KMS-11 (cell line): Measurements from ENCODE around the gene TTI1.

Source experiments
- H2AFZ ChIP-seq: fragments of 200-600 bp; sonication (generic); 2 replicates; pipeline ENCODE4 v1.6.1; 2016; ENCODE audit warnings: antibody characterized with exemption, mixed run types, low read depth
- H3K27ac ChIP-seq: fragments of 200-600 bp; sonication (generic); 2 replicates; pipeline ENCODE4 v1.6.1; 2016; ENCODE audit warnings: mild to moderate bottlenecking, mixed run types
- H3K27me3 ChIP-seq: fragments of 200-600 bp; sonication (generic); 2 replicates; pipeline ENCODE4 v1.6.1; 2017; ENCODE audit warnings: mild to moderate bottlenecking, low read depth, mixed run types, moderate library complexity; ENCODE audit not compliant: insufficient read depth
- H3K36me3 ChIP-seq: fragments of 200-600 bp; sonication (generic); 2 replicates; pipeline ENCODE4 v1.6.1; 2017; ENCODE audit warnings: mild to moderate bottlenecking, mixed run types; ENCODE audit not compliant: insufficient read depth
- H3K4me1 ChIP-seq: fragments of 200-600 bp; sonication (generic); 2 replicates; pipeline ENCODE4 v1.6.1; 2016; ENCODE audit warnings: mild to moderate bottlenecking, low read depth, mixed run types; ENCODE audit not compliant: poor library complexity, severe bottlenecking
- H3K4me2 ChIP-seq: fragments of 200-600 bp; sonication (generic); 2 replicates; pipeline ENCODE4 v1.7.0; 2016; ENCODE audit warnings: mild to moderate bottlenecking, mixed run types
- H3K4me3 ChIP-seq: fragments of 200-600 bp; sonication (generic); IDR thresholded peaks from 2 replicates; pipeline ENCODE4 v1.6.1; 2017; ENCODE audit warnings: low read depth, low read length, mixed read lengths; ENCODE audit not compliant: insufficient read depth
- H3K79me2 ChIP-seq: fragments of 200-600 bp; sonication (generic); 2 replicates; pipeline ENCODE4 v1.6.1; 2016; ENCODE audit warnings: low read depth, mixed run types; ENCODE audit not compliant: insufficient read depth
- H3K9ac ChIP-seq: fragments of 200-600 bp; sonication (generic); 2 replicates; pipeline ENCODE4 v1.6.1; 2016; ENCODE audit warnings: mild to moderate bottlenecking, mixed run types
- H4K20me1 ChIP-seq: fragments of 200-600 bp; sonication (generic); 2 replicates; pipeline ENCODE4 v1.6.1; 2016; ENCODE audit warnings: mild to moderate bottlenecking, mixed run types; ENCODE audit not compliant: insufficient read depth
- CTCF ChIP-seq: fragments of 200-600 bp; sonication (generic); conservative IDR thresholded peaks from 2 replicates; pipeline ENCODE4 v1.6.1; 2017; ENCODE audit warnings: low read depth, mild to moderate bottlenecking, antibody characterized with exemption, low read length, moderate library complexity, mixed read lengths

The TTI1 gene

GRCh38 chr20:38054647-38055046 is 21.4 kb upstream of the TTI1 start:
- Histone ChIP-seq H4K20me1 (peaks cover 7% of the 10 kb centered on the region), H3K27me3 (no peaks in the 10 kb centered on the region), H3K27ac (no peak overlapping the region), H3K9ac (no peak overlapping the region), H2AFZ (no peak overlapping the region), H3K4me3 (no peak overlapping the region), H3K4me2 (no peak overlapping the region), H3K36me3 (no peaks in the 10 kb centered on the region; the same call in 1 of the 2 replicates), H3K4me1 (peaks cover 32% of the 10 kb centered on the region), H3K79me2 (peaks cover 34% of the 10 kb centered on the region; the same call in 1 of the 2 replicates)
- TF ChIP-seq CTCF, result no peak

DNA sequence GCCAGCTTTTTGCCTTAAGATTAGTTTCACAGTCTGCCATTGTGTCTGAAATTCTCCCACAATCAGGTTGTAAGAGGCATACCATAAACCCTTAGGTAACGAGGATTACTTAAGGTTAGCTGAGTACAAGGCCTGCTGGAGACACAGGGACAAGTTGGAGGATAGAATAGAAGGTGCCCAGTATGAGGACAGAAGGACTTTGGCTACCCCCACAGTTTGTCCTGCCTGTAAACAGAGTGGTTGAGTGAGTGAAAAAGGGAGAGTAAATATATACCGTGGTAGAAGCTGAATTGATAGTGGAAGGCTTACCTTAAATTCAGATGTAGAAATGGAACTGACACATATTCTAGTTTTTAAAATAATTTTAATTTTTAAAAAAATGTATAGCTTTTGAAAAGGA is 19.6 kb upstream of the TTI1 start:
- TF ChIP-seq CTCF, result no peak
- Histone ChIP-seq H2AFZ (no peak overlapping the region), H3K4me3 (no peak overlapping the region), H3K36me3 (no peaks in the 10 kb centered on the region; the same call in 1 of the 2 replicates), H3K79me2 (peaks cover 36% of the 10 kb centered on the region; the same call in 1 of the 2 replicates), H3K27ac (no peak overlapping the region), H3K27me3 (no peaks in the 10 kb centered on the region), H3K9ac (no peak overlapping the region), H3K4me2 (no peak overlapping the region), H4K20me1 (no peaks in the 10 kb centered on the region; the same call in none of the 2 replicates), H3K4me1 (peaks cover 23% of the 10 kb centered on the region)

DNA sequence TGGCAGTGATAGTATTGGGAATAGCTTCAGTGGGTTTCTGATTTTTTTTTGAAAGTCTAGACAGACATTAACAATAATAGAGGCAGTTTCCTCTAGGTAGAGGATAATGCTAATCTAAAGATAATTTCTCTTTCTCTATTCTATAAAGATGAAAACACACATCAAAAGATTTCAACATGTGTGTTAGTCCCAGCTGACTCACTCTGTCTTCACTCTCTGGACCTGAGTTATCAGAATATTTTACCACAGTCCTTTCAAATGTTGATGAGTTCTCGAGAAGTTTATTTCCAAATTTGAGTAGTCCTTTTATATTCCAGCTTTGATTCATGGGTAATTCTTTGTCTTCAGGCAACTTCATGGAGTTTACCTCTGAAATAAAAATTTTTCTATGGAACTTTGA is 17.4 kb upstream of the TTI1 start:
- Histone ChIP-seq H3K4me3 (no peak overlapping the region), H4K20me1 (no peaks in the 10 kb centered on the region; the same call in none of the 2 replicates), H3K4me2 (no peak overlapping the region), H3K27me3 (no peaks in the 10 kb centered on the region), H3K9ac (no peak overlapping the region), H3K79me2 (peaks cover 50% of the 10 kb centered on the region; the same call in 1 of the 2 replicates), H3K4me1 (peaks cover 10% of the 10 kb centered on the region), H2AFZ (no peak overlapping the region), H3K36me3 (no peaks in the 10 kb centered on the region; the same call in 1 of the 2 replicates), H3K27ac (no peak overlapping the region)
- no peak for TF ChIP-seq CTCF

- no peak overlapping the region for H3K4me3 ChIP-seq
- H3K27me3 ChIP-seq, result no peaks in the 10 kb centered on the region
- H4K20me1 ChIP-seq, result no peaks in the 10 kb centered on the region; the same call in 1 of the 2 replicates
- peaks cover 10% of the 10 kb centered on the region for H3K4me1 ChIP-seq
- no peak for TF ChIP-seq CTCF
- no peak overlapping the region for H2AFZ ChIP-seq
- peaks cover 46% of the 10 kb centered on the region; the same call in 1 of the 2 replicates for H3K79me2 ChIP-seq
- no peak overlapping the region for H3K4me2 ChIP-seq
- no peaks in the 10 kb centered on the region; the same call in 1 of the 2 replicates for H3K36me3 ChIP-seq
- no peak overlapping the region for H3K9ac ChIP-seq
- H3K27ac ChIP-seq, result peak overlapping the region; percentile 14; the same call in 1 of the 2 replicates
These were observed 16.5 kb upstream of the TTI1 start for GRCh38 chr20:38049800-38050199.
